ENCODE measurements around the gene MON1B. TPM values are rescaled to one million over a fixed set of nuclear protein-coding genes. Genes with fewer than 3 reads are reported as not detected.
A peak's percentile ranks its signal among the peaks of the same experiment; 100 is the strongest.

Gene MON1B
- total RNA-seq (2021; fragmentation: NEBNext Ultra II Directional; extraction: Animal tissue kit (Norgen Biotek cat#: 25700)) (44.2 and 45.9 TPM in 2 replicates), polyA plus RNA-seq (2011; rRNA removed) (20.0 and 42.4 TPM in 2 replicates), polyA minus RNA-seq (2011; rRNA and poly(A)+ RNA removed) (19.3 and 19.6 TPM in 2 replicates)
- polyA plus RNA-seq (2011; cell fraction: cytosol; rRNA removed), result 23.9 TPM
- polyA plus RNA-seq (2011; cell fraction: nucleus; rRNA removed), result 62.1 TPM
- 20.1 to 31.4 TPM (median 27.4 TPM) in 4 replicates for polyA plus RNA-seq (2012, experiment 1 of 2)
- polyA plus RNA-seq (2012, experiment 2 of 2), result 13.4 TPM
- 20.7 TPM for polyA plus RNA-seq (2013, experiment 1 of 2)
- 18.6 TPM for polyA plus RNA-seq (2013, experiment 2 of 2)
- polyA minus RNA-seq (2011; cell fraction: cytosol; rRNA and poly(A)+ RNA removed), result 15.5 TPM
- polyA minus RNA-seq (2011; cell fraction: nucleus; rRNA and poly(A)+ RNA removed), result 23.6 TPM
- long read RNA-seq, experiment 1, full-length matches to known transcripts, result 7 of 20 reads
- long read RNA-seq, experiment 1, partial matches to known transcripts, result 12 of 20 reads
- long read RNA-seq, experiment 1, other reads (novel, unspliced or antisense), result 1 of 20 reads
- long read RNA-seq, experiment 2, full-length matches to known transcripts, result 2 of 3 reads
- long read RNA-seq, experiment 2, partial matches to known transcripts, result 1 of 3 reads
- long read RNA-seq, experiment 2, other reads (novel, unspliced or antisense), result 0 of 3 reads

DNA sequence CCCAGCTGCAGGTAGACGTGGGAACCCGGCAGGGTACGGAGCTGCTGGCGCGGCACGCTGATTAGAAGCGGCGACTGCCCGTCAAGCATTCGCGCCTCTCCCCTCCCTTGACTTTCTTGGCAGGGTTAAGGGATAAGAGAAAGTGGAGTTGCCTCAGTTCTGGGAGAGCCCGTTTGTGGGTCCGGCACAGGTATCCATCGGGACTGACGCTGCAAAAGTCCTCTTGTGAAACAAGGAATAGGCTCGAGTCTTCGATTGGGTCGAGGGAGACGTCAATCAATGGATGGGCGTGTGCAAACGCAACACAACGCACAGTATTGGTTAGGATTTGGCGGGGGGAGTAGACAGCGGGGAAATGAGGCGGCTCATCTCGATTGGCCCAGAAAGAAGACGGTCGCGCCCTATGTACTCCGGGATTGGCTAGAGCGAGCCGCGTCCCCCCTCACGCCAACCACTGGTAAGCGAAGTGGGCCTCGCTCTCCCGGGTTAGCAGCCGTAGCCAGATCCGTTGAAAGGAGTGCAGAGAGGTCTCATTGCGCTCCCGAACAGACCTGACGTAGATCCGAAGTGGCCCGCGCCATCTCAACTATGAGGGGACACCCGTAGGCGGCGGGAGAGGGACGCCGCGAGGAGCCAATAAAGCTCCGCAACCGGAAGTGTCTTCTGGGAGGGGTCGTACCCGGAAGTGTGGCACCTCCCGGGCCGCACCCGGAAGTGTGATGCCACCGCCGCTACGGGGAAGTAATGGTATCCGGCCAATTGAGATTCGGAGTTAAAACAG, at the start of gene MON1B:
TSS of gene MON1B (plus strand) at position 713 of the 781 bp plus-strand sequence. CDS start 296 bp downstream, outside the sequence.
- FAIRE-seq, result peak; percentile 81
- WGBS, 2 experiments (ENCODE audit: extremely low coverage in 1 of 2, insufficient coverage in 1 of 2, insufficient read length in 1 of 2, insufficient replicate concordance in 2 of 2, low coverage in 1 of 2, low lambda C conversion rate in 2 of 2, missing lambda C conversion rate in 1 of 2), result 1% methylated on average over 55 of the region's 63 CpGs; no CpG with 5 or more reads in 1 of the 2 experiments
- no peak within 1 kb of the TSS for H3K14ac ChIP-seq (ENCODE audit: insufficient read length)
- TF ChIP-seq TAF7 (optimal IDR thresholded peaks at IDR 0.05; ENCODE audit: borderline replicate concordance, low read depth, low read length) (peak; percentile 37), SP2 (IDR thresholded peaks at IDR 0.05; ENCODE audit: low read length) (peak; percentile 70), CEBPB (IDR thresholded peaks at IDR 0.05; ENCODE audit: low read depth, low read length) (peak; percentile 65; the same call in 1 of the 2 replicates), MAFK (IDR thresholded peaks at IDR 0.05; ENCODE audit: low read depth, low read length) (no peak), CBX5 (IDR thresholded peaks at IDR 0.05; ENCODE audit: low read depth, low read length) (no peak), NANOG (IDR thresholded peaks at IDR 0.05; ENCODE audit: insufficient read depth, low read depth, low read length, poor library complexity, severe bottlenecking) (no peak), EP300 (IDR thresholded peaks at IDR 0.05; ENCODE audit: borderline replicate concordance in 1 of 2, low read depth in 2 of 2, low read length in 2 of 2) (no peak), BACH1 (IDR thresholded peaks at IDR 0.05; ENCODE audit: low read length) (0 out of 2 replicates have a peak, but pooled peaks have one; percentile 34)

More for the DNA sequence above, at the start of gene MON1B:
- Histone ChIP-seq H4K5ac (ENCODE audit: insufficient read length, low read depth, low read length) (peak within 1 kb of the TSS; percentile 94), H2AK5ac (ENCODE audit: low read depth, low read length) (no peak within 1 kb of the TSS), H2AFZ (ENCODE audit: low read length) (peak within 1 kb of the TSS; percentile 97), H3K23me2 (ENCODE audit: low read depth, low read length) (peaks cover 10% of the 10 kb centered on the region; the same call in 1 of the 2 replicates), H3K9ac (replicated peaks in 1 of 4; ENCODE audit: extremely low read depth in 1 of 4, low read depth in 3 of 4, low read length in 3 of 4) (peak within 1 kb of the TSS; percentile 75 to 86 (median 80)), H3K9me3 (ENCODE audit: insufficient read depth in 2 of 2, low read depth in 1 of 2, low read length in 1 of 2) (no peaks in the 10 kb centered on the region), H2BK5ac (ENCODE audit: low read depth, low read length) (peak within 1 kb of the TSS; percentile 90), H3K36me3 (ENCODE audit: control insufficient read depth in 2 of 4, insufficient read depth in 4 of 4, low read length in 3 of 4) (peaks cover 4 to 14% (median 9%) of the 10 kb centered on the region in 4 experiments; a peak in 4 of 8 replicates), H4K8ac (ENCODE audit: extremely low read depth, insufficient read depth, low read length) (peak within 1 kb of the TSS; percentile 97), H2BK20ac (ENCODE audit: low read length) (no peak within 1 kb of the TSS), H3K18ac (ENCODE audit: extremely low read depth, low read length) (peak within 1 kb of the TSS; percentile 78; the same call in 1 of the 2 replicates), H4K20me1 (replicated peaks in 1 of 2; ENCODE audit: control insufficient read depth in 1 of 2, insufficient read depth in 2 of 2, low read length in 2 of 2) (peaks cover 3 to 15% of the 10 kb centered on the region in 2 experiments), H3K4me2 (ENCODE audit: insufficient read depth in 1 of 2, low read depth in 2 of 2, low read length in 2 of 2) (peak within 1 kb of the TSS; percentile 86 to 89), H4K91ac (replicated peaks; ENCODE audit: insufficient read length, low read length) (peak within 1 kb of the TSS; percentile 63), H3K4me3 (ENCODE audit: extremely low read depth in 1 of 4, insufficient read depth in 2 of 4, low read depth in 3 of 4, low read length in 4 of 4) (peak within 1 kb of the TSS; percentile 67 to 97 (median 92)), H2BK15ac (ENCODE audit: low read length) (no peak within 1 kb of the TSS), H2BK120ac (replicated peaks; ENCODE audit: low read depth, low read length) (no peak within 1 kb of the TSS), H3K23ac (ENCODE audit: insufficient read length) (no peak within 1 kb of the TSS), H3K4ac (replicated peaks; ENCODE audit: insufficient read length, low read depth, low read length) (no peak within 1 kb of the TSS), H3K4me1 (replicated peaks in 1 of 4; ENCODE audit: control insufficient read depth in 3 of 4, insufficient read depth in 4 of 4, low read length in 3 of 4) (peaks cover 0 to 7% (median 1%) of the 10 kb centered on the region in 4 experiments; a peak in 2 of 7 replicates), H3K27ac (ENCODE audit: low read depth, low read length) (peak within 1 kb of the TSS; percentile 80), H3K79me2 (ENCODE audit: control insufficient read depth in 1 of 2, insufficient read depth in 2 of 2, low read length in 2 of 2) (peaks cover 0 to 24% of the 10 kb centered on the region in 2 experiments; a peak in 2 of 4 replicates), H3K27me3 (replicated peaks in 1 of 4; ENCODE audit: control insufficient read depth in 3 of 4, extremely low read depth in 1 of 4, insufficient read depth in 3 of 4, low read length in 3 of 4) (no peaks in the 10 kb centered on the region), H3K56ac (replicated peaks; ENCODE audit: insufficient read length, low read depth, low read length) (peak within 1 kb of the TSS; percentile 85), H2BK12ac (ENCODE audit: low read depth, low read length) (no peak within 1 kb of the TSS), H3K79me1 (ENCODE audit: low read depth, low read length) (peaks cover 5% of the 10 kb centered on the region)
- peak; percentile 89 to 96 for DNase-seq (ENCODE audit: low read depth in 1 of 2, low spot score in 2 of 2)
- POLR2A ChIA-PET (ENCODE audit: partially characterized antibody), result interaction anchor here (0.7 to 2.1 kb wide), 4 partner anchors 12 to 24 kb away, joined by 3 to 15 read pairs (median 6); no protein-coding TSS in a partner anchor
- CTCF ChIA-PET (ENCODE audit: partially characterized antibody), result no interaction called here
